Fibroblast of pulmonary artery (primary cell): ENCODE data around the gene OTUD3.

Experiments
- DNase-seq: peaks from one replicate; pipeline ENCODE4 v3.0.0-alpha.2; 2010; ENCODE audit warnings: low read depth
- H3K4me3 ChIP-seq: replicated peaks from 2 replicates; pipeline ENCODE4 v1.5.1; 2011; ENCODE audit warnings: low read depth, mild to moderate bottlenecking, control low read depth, low read length, moderate library complexity
- CTCF ChIP-seq: IDR thresholded peaks from 2 replicates; pipeline ENCODE4 v1.5.1; 2011; ENCODE audit warnings: mild to moderate bottlenecking, control low read depth, low read length, inconsistent platforms; ENCODE audit errors: missing control alignments

The OTUD3 gene

GRCh38 chr1:19894218-19894617 is 12.0 kb downstream of the OTUD3 start:
- TF ChIP-seq CTCF: no peak
- H3K4me3 ChIP-seq: no peak overlapping the region
- DNase-seq: no peak

- no peak for TF ChIP-seq CTCF
- no peak overlapping the region for H3K4me3 ChIP-seq
- DNase-seq: no peak
Observed at GRCh38 chr1:19901653-19902052, 19.5 kb downstream of the OTUD3 start.

GRCh38 chr1:19903621-19904020 is 21.4 kb downstream of the OTUD3 start:
- no peak overlapping the region for H3K4me3 ChIP-seq
- no peak for DNase-seq
- TF ChIP-seq CTCF: no peak

GRCh38 chr1:19907456-19907855 is 25.3 kb downstream of the OTUD3 start:
- H3K4me3 ChIP-seq: no peak overlapping the region
- TF ChIP-seq CTCF: no peak
- DNase-seq: no peak

- no peak for DNase-seq
- H3K4me3 ChIP-seq: no peak overlapping the region
- TF ChIP-seq CTCF: no peak
Observed at GRCh38 chr1:19909392-19909791, 27.2 kb downstream of the OTUD3 start.

- DNase-seq: no peak
- no peak for TF ChIP-seq CTCF
- no peak overlapping the region for H3K4me3 ChIP-seq
Observed at GRCh38 chr1:19909971-19910370, 27.8 kb downstream of the OTUD3 start.

GRCh38 chr1:19910650-19911049 is 28.5 kb downstream of the OTUD3 start:
- H3K4me3 ChIP-seq: no peak overlapping the region
- no peak for TF ChIP-seq CTCF
- DNase-seq: no peak
